ENCODE measurements around the gene TSC22D2. TPM values are rescaled to one million over a fixed set of nuclear protein-coding genes. Genes with fewer than 3 reads are reported as not detected.
A peak's percentile ranks its signal among the peaks of the same experiment; 100 is the strongest.

TSC22D2 gene
- total RNA-seq, 1 donor, result 13.4 TPM

GRCh38 chr3:150515210-150515609, 107.1 kb downstream of the TSC22D2 start:
- Histone ChIP-seq H4K20me1 (ENCODE audit: insufficient read depth, low read length) (no peaks in the 10 kb centered on the region), H3K4me2 (ENCODE audit: insufficient read depth, low read length) (no peak overlapping the region), H3K4me1 (ENCODE audit: insufficient read depth, low read length) (no peaks in the 10 kb centered on the region), H3K36me3 (ENCODE audit: insufficient read depth, low read length) (no peaks in the 10 kb centered on the region), H3K4me3 (ENCODE audit: insufficient read depth, low read length) (no peak overlapping the region), H3K27me3 (ENCODE audit: insufficient read depth, low read length) (no peaks in the 10 kb centered on the region), H2AFZ (ENCODE audit: low read length) (no peak overlapping the region), H3K9me3 (ENCODE audit: low read depth, low read length) (no peaks in the 10 kb centered on the region), H3K79me2 (ENCODE audit: insufficient read depth, low read length) (no peaks in the 10 kb centered on the region), H3K27ac (ENCODE audit: low read depth, low read length) (no peak overlapping the region)
- peak; percentile 44 for DNase-seq (ENCODE audit: insufficient read length, low spot score, missing footprints)
- TF ChIP-seq, protein P1, sequence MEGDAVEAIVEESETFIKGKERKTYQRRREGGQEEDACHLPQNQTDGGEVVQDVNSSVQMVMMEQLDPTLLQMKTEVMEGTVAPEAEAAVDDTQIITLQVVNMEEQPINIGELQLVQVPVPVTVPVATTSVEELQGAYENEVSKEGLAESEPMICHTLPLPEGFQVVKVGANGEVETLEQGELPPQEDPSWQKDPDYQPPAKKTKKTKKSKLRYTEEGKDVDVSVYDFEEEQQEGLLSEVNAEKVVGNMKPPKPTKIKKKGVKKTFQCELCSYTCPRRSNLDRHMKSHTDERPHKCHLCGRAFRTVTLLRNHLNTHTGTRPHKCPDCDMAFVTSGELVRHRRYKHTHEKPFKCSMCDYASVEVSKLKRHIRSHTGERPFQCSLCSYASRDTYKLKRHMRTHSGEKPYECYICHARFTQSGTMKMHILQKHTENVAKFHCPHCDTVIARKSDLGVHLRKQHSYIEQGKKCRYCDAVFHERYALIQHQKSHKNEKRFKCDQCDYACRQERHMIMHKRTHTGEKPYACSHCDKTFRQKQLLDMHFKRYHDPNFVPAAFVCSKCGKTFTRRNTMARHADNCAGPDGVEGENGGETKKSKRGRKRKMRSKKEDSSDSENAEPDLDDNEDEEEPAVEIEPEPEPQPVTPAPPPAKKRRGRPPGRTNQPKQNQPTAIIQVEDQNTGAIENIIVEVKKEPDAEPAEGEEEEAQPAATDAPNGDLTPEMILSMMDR (IDR thresholded peaks at IDR 0.05; ENCODE audit: extremely low read depth, low read depth, low read length), result no peak

Other genes starting within 250 kb of the TSC22D2 start
- 97.5 and 124 TPM in 2 replicates for gene SERP1, start 138.2 kb downstream of the TSC22D2 start, total RNA-seq
- 230 and 238 TPM in 2 replicates for gene EIF2A, start 138.5 kb downstream of the TSC22D2 start, total RNA-seq
- gene SELENOT, start 195.0 kb downstream of the TSC22D2 start, total RNA-seq, result 87.9 and 94.3 TPM in 2 replicates

Data from osteoblast (primary cell).